NCI-H146 (cell line): Measurements from ENCODE around the gene C2CD5.

Source experiments
- DNase-seq: peaks from one replicate; lab custom pipeline; 2025; lab: John Stamatoyannopoulos, UW

Gene C2CD5

GRCh38 chr12:22415342-22416309 is 128.7 kb downstream of the C2CD5 start:
- DNase-seq = no peak

GRCh38 chr12:22414742-22415141 is 129.6 kb downstream of the C2CD5 start:
- no peak for DNase-seq

DNA sequence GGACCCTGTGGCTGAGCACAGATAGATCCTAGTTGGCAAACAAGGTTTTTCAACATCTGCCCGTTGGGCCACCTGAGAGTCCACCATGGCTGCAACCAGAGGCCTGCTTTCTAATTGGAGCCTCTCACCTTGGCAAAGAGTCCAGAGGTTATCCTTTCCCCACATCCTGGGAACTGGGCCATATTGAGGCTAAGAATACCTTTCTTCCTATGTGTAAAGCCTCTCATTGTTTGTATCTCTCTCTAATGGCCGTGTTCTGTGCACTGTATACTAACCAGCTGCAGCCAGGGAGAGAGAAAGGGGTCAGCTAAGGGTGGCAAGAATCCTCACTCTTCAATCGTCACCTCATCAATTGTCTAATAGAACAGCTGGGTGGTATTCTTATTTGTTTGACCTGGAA is 130.8 kb downstream of the C2CD5 start:
- no peak for DNase-seq

DNA sequence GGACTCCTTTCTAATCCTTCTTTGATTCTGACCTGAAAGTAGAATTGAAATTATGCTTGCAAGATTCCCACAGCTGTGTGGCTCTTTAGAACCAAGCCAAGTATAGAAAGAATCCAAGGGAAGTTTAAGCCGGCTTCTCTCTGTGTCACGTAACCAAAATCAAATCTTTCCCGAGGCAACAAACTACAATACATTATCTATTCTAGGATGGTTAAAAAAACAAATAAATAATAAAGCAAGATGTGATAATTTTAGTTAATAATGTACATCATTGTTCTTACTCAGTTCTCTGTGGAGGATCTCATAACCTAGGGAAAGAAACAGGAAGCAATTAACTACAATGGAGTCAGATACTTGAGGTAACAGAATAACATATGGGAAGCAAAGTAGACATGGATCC is 131.8 kb downstream of the C2CD5 start:
- no peak for DNase-seq

DNA sequence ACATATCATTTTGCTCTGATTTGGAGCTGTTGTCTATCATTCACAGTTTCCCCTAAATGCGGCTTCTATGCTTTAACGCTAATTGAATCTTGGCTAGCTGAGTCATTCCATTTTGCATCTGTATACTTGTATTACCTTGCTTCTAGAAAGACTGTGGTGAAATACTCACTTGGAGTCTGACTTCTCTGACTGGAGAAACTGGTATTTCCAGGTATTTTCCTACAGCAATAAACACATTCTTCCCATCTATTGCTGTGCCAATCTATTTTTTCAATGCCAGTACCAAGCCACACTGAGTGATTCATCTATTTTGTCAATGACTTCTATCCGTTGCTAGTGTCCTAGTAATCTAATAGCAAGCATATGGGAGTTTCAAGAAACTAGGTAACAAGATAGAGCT is 133.9 kb downstream of the C2CD5 start:
- no peak for DNase-seq

GRCh38 chr12:22409377-22410164 is 134.8 kb downstream of the C2CD5 start:
- no peak for DNase-seq

DNA sequence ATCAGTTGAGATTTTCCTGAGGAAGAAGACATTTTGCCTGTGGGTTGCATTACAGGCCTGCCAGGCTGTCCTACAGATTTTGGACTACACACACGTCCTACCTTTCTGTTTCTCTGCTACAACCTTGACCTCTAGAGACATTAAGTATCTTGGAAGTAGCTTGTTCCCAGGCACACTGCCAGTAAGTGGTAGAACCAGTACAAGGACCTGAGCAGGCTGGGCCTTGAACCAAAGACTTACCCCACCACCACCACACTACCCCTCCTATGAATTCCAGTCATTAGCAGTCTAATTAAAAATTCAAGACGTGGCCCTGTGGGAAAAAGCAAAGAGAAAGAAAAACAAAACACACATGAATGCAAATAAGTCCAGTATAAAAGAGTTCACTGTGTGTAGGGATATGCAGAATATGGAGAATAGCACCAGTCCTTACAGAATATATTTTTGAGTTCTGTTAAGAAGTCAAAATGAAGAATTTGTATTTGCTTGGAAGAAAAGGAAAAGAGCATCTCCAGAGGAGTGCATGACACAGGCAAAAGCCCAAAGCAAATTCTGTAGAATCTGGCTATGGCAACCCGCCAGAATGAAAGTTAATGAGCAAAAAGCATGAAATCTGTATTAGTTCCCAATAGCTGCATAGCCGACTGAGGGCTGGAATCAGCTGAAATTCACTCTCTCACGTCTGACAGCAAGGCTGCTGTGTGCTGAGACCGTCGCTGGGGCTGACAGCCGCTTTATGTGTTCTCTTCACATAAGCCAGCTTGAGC is 135.5 kb downstream of the C2CD5 start:
- DNase-seq = no peak

GRCh38 chr12:22407397-22407796 is 136.9 kb downstream of the C2CD5 start:
- DNase-seq = no peak

DNA sequence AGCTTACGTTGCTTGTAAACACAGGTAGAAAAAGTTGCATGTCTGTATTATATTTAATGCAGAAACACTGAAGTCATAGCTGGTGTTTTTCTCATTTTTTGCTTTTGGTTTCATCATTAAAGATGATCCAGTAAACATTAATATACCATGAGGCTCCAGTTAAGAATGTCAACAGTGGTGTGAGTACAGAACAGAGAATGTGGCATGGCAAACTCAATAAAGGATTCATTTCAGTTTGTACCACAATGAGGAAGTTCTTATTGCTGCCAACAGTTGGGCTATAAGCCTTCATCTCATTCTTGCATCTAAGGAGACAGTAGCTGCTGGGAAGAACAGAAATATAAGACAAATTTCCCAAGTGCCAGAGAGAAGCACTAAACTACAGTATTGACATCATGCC is 137.7 kb downstream of the C2CD5 start:
- DNase-seq = no peak

- DNase-seq = no peak
Measured at GRCh38 chr12:22399464-22400180, 144.7 kb downstream of the C2CD5 start.
